ENCODE measurements around the gene SKAP1. TPM values are rescaled to one million over a fixed set of nuclear protein-coding genes. Genes with fewer than 3 reads are reported as not detected.

Gene SKAP1
- polyA plus RNA-seq, 1 of the 3 experiments (the other 2 are of a cell fraction), result not detected

DNA sequence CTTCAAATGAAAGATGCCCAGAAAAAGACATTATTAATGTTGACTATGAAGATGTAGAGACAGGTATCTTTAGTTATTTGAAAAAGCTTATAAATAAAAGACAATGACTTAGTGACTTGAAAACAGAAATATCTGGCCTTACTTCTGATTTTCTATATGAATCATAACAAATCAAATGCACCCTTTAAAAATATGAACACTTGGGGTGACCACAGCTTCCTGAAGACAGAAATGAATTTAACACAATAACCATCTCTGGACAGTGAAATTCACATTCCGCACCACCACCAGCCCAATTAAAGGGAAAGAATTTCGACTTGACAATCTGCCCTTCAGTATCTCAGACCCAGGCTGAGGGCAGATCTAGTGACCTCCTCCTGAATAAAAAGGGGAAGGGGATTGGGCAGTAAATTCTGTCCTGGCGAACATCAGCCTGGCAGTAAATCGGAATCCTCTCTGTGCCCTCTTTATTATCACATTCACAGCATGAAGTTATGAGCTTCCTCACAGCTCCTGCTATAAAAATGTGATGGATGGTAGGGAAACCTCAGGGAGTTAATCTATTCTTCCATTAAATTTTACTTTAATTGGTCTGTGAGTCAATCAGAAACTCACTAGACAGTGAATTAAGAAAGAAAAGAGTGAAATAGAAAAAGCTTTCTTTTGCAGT lies 190.9 kb downstream of the SKAP1 start (continued):
- TF ChIP-seq EP300 (IDR thresholded peaks at IDR 0.05; ENCODE audit: borderline replicate concordance in 1 of 2, low read depth in 1 of 2, low read length in 1 of 2), result no peak
- TF ChIP-seq FOXM1 (IDR thresholded peaks at IDR 0.05; ENCODE audit: low read depth), result no peak
- no peak for TF ChIP-seq USF2 (IDR thresholded peaks at IDR 0.05; ENCODE audit: borderline replicate concordance, low read depth, low read length)

- Histone ChIP-seq H3K4me2 (no peak overlapping the region), H3K9me2 (no peaks in the 10 kb centered on the region), H3K27me3 (ENCODE audit: insufficient read depth) (no peaks in the 10 kb centered on the region), H3K79me2 (ENCODE audit: insufficient read depth) (no peaks in the 10 kb centered on the region), H3K9ac (no peak overlapping the region), H3K27ac (ENCODE audit: low read depth in 2 of 2, low read length in 1 of 2) (no peak overlapping the region), H3K4me3 (ENCODE audit: low read depth in 2 of 2, low read length in 1 of 2) (no peak overlapping the region), H4K20me1 (ENCODE audit: insufficient read depth) (no peaks in the 10 kb centered on the region), H2AFZ (ENCODE audit: low read depth) (no peak overlapping the region), H3K9me3 (no peaks in the 10 kb centered on the region), H3F3A (replicated peaks; ENCODE audit: insufficient read depth) (peaks cover 7% of the 10 kb centered on the region), H3K4me1 (ENCODE audit: control insufficient read depth in 1 of 2, insufficient read depth in 2 of 2, low read depth in 1 of 2, low read length in 1 of 2) (peaks cover 6 to 35% of the 10 kb centered on the region in 2 experiments; a peak in 3 of 4 replicates), H3K36me3 (replicated peaks in 1 of 2; ENCODE audit: control insufficient read depth in 1 of 2, insufficient read depth in 2 of 2, low read length in 1 of 2) (no peaks in the 10 kb centered on the region)
- TF ChIP-seq ELF1 (IDR thresholded peaks at IDR 0.05), result no peak
- DNase-seq, result no peak
- 12% methylated on average over 1 of the region's 1 CpG for WGBS (ENCODE audit: low lambda C conversion rate)
- POLR2A ChIA-PET, result no interaction called here
- CTCF ChIA-PET, result interaction anchor here (1.4 kb wide), 1 partner anchor 381 kb away, joined by 3 read pairs; no protein-coding TSS in a partner anchor
These were observed 192.6 kb downstream of the SKAP1 start for GRCh38 chr17:48237456-48237855.

DNA sequence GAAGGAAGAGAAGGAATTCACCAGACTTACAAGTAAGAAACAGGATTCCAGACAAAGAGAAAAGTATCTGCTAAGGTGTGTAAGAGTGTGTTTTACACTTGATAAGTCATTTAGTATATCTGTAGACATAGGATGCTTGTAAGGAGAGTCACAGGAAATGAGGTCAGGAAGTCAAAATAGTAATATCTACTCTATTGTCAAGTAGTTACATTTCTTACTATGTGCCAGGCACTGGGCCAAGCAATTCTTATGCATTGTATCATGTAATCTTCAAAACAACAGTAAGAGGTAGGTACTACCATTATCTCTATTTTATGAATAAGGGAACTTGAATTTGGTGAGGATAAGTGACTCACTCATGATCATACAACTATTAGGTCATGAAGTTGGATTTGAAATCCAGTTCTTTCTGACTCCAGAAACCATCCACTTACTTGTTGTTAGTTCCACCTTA lies 193.3 kb downstream of the SKAP1 start:
- Histone ChIP-seq H3K9ac (no peak overlapping the region), H3K4me1 (ENCODE audit: control insufficient read depth in 1 of 2, insufficient read depth in 2 of 2, low read depth in 1 of 2, low read length in 1 of 2) (peaks cover 3 to 33% of the 10 kb centered on the region in 2 experiments; a peak in 3 of 4 replicates), H3F3A (replicated peaks; ENCODE audit: insufficient read depth) (peaks cover 7% of the 10 kb centered on the region), H3K9me2 (no peaks in the 10 kb centered on the region), H3K27me3 (ENCODE audit: insufficient read depth) (peaks cover under 1% of the 10 kb centered on the region; the same call in 1 of the 2 replicates), H2AFZ (ENCODE audit: low read depth) (no peak overlapping the region), H3K4me3 (ENCODE audit: low read depth in 2 of 2, low read length in 1 of 2) (no peak overlapping the region), H3K79me2 (ENCODE audit: insufficient read depth) (no peaks in the 10 kb centered on the region), H3K27ac (ENCODE audit: low read depth in 2 of 2, low read length in 1 of 2) (no peak overlapping the region), H3K9me3 (no peaks in the 10 kb centered on the region), H3K36me3 (replicated peaks in 1 of 2; ENCODE audit: control insufficient read depth in 1 of 2, insufficient read depth in 2 of 2, low read length in 1 of 2) (no peaks in the 10 kb centered on the region), H4K20me1 (ENCODE audit: insufficient read depth) (no peaks in the 10 kb centered on the region), H3K4me2 (no peak overlapping the region)
- DNase-seq, result no peak
- ChIA-PET CTCF (no interaction called here), POLR2A (interaction anchor here (0.8 kb wide), 1 partner anchor 12 kb away, joined by 3 read pairs; no protein-coding TSS in a partner anchor)
- TF ChIP-seq, protein P1, sequence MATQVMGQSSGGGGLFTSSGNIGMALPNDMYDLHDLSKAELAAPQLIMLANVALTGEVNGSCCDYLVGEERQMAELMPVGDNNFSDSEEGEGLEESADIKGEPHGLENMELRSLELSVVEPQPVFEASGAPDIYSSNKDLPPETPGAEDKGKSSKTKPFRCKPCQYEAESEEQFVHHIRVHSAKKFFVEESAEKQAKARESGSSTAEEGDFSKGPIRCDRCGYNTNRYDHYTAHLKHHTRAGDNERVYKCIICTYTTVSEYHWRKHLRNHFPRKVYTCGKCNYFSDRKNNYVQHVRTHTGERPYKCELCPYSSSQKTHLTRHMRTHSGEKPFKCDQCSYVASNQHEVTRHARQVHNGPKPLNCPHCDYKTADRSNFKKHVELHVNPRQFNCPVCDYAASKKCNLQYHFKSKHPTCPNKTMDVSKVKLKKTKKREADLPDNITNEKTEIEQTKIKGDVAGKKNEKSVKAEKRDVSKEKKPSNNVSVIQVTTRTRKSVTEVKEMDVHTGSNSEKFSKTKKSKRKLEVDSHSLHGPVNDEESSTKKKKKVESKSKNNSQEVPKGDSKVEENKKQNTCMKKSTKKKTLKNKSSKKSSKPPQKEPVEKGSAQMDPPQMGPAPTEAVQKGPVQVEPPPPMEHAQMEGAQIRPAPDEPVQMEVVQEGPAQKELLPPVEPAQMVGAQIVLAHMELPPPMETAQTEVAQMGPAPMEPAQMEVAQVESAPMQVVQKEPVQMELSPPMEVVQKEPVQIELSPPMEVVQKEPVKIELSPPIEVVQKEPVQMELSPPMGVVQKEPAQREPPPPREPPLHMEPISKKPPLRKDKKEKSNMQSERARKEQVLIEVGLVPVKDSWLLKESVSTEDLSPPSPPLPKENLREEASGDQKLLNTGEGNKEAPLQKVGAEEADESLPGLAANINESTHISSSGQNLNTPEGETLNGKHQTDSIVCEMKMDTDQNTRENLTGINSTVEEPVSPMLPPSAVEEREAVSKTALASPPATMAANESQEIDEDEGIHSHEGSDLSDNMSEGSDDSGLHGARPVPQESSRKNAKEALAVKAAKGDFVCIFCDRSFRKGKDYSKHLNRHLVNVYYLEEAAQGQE (IDR thresholded peaks at IDR 0.05; ENCODE audit: low read depth, low read length), result no peak
- TF ChIP-seq TAF1 (IDR thresholded peaks at IDR 0.05; ENCODE audit: borderline replicate concordance, low read depth, low read length) (no peak), JUND (IDR thresholded peaks at IDR 0.05) (0 out of 2 replicates have a peak, but pooled peaks have one; percentile 13), TEAD4 (IDR thresholded peaks at IDR 0.05; ENCODE audit: borderline replicate concordance, insufficient read depth) (peak; percentile 15; the same call in 1 of the 2 replicates), FOSL2 (IDR thresholded peaks at IDR 0.05; ENCODE audit: borderline replicate concordance, low read depth) (peak; percentile 35; the same call in 1 of the 2 replicates)

All from SK-N-SH (cell line).